ENCODE results near the gene SPPL2C. TPM values are rescaled to one million over a fixed set of nuclear protein-coding genes. Genes with fewer than 3 reads are reported as not detected.
A peak's percentile ranks its signal among the peaks of the same experiment; 100 is the strongest.

The SPPL2C gene
- total RNA-seq, 1 donor from 2014 or later = not detected

DNA sequence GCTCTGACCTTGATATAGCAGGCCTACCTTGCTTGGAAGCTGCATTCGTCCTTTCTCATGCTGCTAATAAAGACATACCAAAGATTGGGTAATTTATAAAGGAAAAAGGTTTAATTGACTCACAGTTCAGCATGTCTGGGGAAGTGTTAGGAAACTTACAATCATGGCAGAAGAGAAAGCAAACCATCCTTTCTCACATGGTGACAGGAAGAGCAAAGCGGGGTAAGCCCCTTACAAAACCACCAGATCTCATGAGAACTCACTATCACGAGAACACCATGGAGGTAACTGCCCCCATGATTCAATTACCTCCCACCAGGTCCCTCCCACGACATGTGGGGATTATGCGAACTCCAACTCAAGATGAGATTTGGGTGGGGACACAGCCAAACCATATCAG lies 43.7 kb downstream of the SPPL2C start:
- no peak for DNase-seq

DNA sequence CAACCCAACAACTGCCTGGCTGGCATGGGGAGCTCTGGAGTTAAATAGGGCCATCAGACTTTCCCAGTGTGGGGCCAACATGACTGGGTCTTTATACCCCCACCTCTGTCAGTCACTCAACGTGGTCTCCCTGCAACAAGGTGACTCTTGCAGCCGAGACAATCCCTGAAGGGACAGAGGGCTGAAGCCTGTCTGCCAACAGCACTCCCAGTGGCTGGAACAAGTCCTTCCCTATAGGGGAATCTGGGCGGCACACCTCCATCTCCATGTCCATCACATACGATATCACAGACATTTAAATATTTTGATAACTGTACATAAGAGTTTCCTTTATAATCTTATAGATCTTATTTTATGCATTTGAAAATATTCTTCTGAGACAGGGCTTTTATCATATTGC lies 44.9 kb downstream of the SPPL2C start:
- no peak for DNase-seq

DNA sequence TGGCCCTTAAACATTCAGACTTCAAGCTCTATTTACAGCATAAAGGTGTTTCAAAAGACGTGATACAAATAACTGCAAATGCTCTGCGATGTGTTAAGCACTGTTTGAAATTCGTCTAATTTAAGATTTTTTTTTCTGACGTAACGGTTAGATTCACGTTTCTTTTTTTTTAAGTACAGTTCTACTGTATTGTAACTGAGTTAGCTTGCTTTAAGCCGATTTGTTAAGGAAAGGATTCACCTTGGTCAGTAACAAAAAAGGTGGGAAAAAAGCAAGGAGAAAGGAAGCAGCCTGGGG lies 49.0 kb downstream of the SPPL2C start:
- no peak for DNase-seq

DNA sequence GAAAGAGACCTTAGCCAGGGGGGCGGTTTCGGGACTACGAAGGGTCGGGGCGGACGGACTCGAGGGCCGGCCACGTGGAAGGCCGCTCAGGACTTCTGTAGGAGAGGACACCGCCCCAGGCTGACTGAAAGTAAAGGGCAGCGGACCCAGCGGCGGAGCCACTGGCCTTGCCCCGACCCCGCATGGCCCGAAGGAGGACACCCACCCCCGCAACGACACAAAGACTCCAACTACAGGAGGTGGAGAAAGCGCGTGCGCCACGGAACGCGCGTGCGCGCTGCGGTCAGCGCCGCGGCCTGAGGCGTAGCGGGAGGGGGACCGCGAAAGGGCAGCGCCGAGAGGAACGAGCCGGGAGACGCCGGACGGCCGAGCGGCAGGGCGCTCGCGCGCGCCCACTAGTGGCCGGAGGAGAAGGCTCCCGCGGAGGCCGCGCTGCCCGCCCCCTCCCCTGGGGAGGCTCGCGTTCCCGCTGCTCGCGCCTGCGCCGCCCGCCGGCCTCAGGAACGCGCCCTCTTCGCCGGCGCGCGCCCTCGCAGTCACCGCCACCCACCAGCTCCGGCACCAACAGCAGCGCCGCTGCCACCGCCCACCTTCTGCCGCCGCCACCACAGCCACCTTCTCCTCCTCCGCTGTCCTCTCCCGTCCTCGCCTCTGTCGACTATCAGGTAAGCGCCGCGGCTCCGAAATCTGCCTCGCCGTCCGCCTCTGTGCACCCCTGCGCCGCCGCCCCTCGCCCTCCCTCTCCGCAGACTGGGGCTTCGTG lies 49.5 kb downstream of the SPPL2C start, which contains the start of gene MAPT:
Gene MAPT (plus strand): TSS at position 533 of the 763 bp plus-strand sequence. CDS start 67,784 bp downstream, outside the sequence.
- DNase-seq = peak; percentile 96

DNA sequence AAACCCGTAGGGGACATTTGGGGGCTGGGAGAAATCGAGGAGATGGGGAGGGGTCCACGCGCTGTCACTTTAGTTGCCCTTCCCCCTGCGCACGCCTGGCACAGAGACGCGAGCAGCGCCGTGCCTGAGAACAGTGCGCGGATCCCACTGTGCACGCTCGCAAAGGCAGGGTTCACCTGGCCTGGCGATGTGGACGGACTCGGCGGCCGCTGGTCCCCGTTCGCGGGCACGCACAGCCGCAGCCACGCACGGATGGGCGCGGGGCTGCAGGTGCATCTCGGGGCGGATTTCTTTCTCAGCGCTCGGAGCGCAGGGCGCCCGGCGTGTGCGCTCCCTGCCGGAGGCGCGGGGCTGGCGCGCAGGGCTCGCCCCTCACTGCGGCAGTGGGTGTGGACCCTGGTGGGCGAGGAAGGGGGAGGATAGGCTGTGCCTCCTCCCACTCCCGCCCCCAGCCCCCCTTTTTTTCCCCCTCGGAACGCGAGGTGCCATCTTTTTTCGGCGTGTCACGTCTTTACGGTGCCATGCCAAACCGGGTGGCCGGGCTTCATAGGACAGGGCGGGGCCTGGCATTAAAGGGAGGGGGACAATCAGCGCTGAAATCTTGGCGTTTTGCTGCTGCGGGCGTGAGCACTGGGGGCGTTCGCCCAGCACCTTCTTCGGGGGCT lies 50.8 kb downstream of the SPPL2C start:
- peak; percentile 33 for DNase-seq

DNA sequence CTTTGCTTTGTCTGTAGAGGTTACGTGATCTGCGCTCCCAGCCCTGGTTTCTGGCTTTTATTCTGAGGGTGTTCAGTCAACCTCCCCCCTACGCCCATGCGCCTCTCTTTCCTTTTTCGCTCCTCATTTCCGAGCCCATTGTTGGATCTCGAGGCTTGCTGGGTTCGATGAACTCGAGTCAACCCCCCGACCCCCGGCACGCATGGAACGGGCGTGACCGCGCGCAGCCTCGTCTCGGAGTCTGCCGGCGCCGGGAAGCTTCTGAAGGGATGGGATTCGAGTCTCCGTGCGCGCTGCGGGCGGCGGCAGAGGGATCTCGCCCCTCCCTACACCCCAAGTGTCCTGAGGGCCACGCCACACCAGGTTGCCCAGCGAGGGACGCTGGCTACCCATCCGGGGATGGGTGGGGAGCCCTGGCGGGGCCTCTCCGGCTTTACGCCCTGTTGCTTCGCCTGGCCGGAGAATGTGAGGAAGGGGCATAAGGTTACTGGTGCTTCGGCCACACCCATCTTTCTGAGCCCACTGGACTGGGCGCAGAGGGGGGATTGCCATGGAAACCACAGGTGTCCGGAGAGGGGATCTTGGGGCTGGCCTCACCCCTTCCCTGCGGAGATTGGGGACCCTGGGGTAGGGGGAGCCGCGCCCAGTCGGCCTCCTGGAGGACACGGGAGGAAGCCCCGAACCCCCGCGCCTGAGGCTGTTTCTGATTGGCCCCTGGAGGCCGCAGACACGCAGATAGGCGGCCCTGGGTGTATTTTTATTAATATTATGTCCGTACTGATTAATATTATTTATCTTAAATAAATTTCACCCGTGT lies 51.5 kb downstream of the SPPL2C start:
- DNase-seq = no peak

Other genes starting within 250 kb of the SPPL2C start
- gene CRHR1, start 60.6 kb upstream of the SPPL2C start, total RNA-seq = not detected in 2 replicates
- gene MAPT, start 49.7 kb downstream of the SPPL2C start, total RNA-seq = under 0.01 and 0.05 TPM in 2 replicates
- not detected in 2 replicates for gene STH, start 154.4 kb downstream of the SPPL2C start, total RNA-seq